ENCODE data around the gene MAP1LC3A. TPM values are rescaled to one million over a fixed set of nuclear protein-coding genes. Genes with fewer than 3 reads are reported as not detected.
A peak's percentile ranks its signal among the peaks of the same experiment; 100 is the strongest.

Gene MAP1LC3A
- total RNA-seq, 6 experiments from 2014 or later, result 14.4 to 39.6 (median 26.3) TPM

DNA sequence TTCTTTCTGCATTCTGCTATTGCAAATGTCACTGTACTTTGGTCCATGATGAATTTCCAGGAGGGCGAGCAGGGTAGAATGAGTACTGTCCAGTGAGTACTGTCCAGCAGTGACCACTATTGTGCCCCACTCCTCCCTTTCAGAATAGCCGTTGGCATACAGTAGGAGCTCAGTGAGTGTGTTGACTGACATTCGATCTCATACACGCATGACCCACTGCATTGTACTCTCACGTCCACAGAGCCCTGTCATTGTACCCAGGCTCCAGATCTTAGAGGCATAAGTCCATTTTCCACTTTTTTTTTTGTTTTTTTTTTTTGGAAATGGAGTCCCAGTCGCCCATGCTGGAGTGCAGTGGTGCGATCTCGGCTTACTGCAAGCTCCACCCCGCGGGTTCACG is 34.1 kb upstream of the MAP1LC3A start:
- intact Hi-C loops (cut with DNase I), result no loop called here
- Histone ChIP-seq H3K4me3 (no peak overlapping the region), H3K27me3 (no peaks in the 10 kb centered on the region), H3K36me3 (peaks cover 0 to 23% (median 10%) of the 10 kb centered on the region in 4 donors), H3K9me3 (no peaks in the 10 kb centered on the region), H3K4me1 (peaks cover 0 to 15% (median 6%) of the 10 kb centered on the region in 4 donors), H3K27ac (no peak overlapping the region)
- DNase-seq, result no peak
- no peak for ATAC-seq
- WGBS (ENCODE audit: insufficient coverage, low coverage, low lambda C conversion rate, missing lambda C conversion rate), result 94% methylated on average over 8 of the region's 11 CpGs
- TF ChIP-seq, protein P1, sequence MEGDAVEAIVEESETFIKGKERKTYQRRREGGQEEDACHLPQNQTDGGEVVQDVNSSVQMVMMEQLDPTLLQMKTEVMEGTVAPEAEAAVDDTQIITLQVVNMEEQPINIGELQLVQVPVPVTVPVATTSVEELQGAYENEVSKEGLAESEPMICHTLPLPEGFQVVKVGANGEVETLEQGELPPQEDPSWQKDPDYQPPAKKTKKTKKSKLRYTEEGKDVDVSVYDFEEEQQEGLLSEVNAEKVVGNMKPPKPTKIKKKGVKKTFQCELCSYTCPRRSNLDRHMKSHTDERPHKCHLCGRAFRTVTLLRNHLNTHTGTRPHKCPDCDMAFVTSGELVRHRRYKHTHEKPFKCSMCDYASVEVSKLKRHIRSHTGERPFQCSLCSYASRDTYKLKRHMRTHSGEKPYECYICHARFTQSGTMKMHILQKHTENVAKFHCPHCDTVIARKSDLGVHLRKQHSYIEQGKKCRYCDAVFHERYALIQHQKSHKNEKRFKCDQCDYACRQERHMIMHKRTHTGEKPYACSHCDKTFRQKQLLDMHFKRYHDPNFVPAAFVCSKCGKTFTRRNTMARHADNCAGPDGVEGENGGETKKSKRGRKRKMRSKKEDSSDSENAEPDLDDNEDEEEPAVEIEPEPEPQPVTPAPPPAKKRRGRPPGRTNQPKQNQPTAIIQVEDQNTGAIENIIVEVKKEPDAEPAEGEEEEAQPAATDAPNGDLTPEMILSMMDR (IDR thresholded peaks at IDR 0.05), result no peak

DNA sequence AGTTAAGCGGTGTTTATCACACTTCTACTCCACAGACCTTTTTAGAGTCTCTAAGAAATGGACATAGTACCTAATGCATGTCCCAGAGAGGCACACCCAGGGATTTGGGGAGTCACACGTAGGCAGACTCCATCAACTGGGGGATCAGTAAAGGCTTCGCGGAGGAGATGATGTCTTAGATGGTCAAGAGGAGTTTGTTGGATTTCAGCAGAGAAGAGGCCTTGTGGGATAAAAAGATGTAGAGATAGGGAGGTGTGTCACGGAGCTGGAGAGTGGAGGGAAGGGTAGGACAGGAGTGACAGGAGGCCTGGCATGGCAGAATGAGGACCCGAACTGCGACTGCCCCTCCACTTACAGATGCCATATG is 33.2 kb upstream of the MAP1LC3A start:
- H3K27ac ChIP-seq, result peak overlapping the region; percentile 13 to 36 (median 34)
- TF ChIP-seq, protein P1 (IDR thresholded peaks at IDR 0.05), result no peak
- no peak for TF ChIP-seq POLR2A (IDR thresholded peaks at IDR 0.05)
- WGBS (ENCODE audit: insufficient coverage, low coverage, low lambda C conversion rate, missing lambda C conversion rate), result 100% methylated on average over 4 of the region's 7 CpGs
- no peak for ATAC-seq
- peaks cover 0 to 29% (median 13%) of the 10 kb centered on the region in 4 donors for H3K36me3 ChIP-seq
- no peaks in the 10 kb centered on the region for H3K9me3 ChIP-seq
- intact Hi-C loops (cut with DNase I), result no loop called here
- H3K4me1 ChIP-seq, result peaks cover 0 to 15% (median 6%) of the 10 kb centered on the region in 4 donors
- H3K27me3 ChIP-seq, result no peaks in the 10 kb centered on the region
- no peak for DNase-seq
- H3K4me3 ChIP-seq, result no peak overlapping the region

DNA sequence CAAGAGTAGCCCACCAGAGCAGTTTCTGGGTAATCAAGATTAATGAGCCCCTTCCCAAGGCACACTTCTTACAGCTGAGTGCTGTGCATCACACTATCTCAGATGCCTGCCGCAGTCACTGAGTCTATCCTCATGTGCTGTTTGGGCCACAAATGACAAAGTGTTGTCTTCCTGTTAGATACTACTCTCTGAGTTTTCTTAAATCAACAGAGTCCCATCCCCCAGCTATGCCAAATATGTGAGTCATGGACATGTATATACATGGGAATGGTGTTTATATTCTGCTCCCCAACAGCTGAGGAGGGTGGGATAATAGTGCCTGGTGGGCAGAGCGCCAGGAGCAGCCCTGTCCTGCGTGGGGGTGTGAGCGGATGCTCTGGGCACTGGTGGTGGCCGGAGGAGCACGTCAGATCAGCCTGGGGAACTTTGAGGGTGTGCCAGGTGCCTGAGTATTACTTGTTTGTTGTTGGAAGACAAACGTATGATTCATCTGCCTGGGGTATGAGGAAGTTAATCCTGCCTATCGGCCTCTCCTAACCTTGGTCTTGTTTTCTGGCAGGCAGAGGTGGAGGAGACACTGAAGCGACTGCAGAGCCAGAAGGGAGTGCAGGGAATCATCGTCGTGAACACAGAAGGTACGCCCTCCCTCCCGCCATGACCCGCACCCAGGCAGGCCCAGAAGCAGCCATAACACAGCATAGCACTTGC is 32.7 kb upstream of the MAP1LC3A start:
- ATAC-seq (peak; percentile 74 to 87 (median 82)), DNase-seq (peak in 1 of 3 donors; percentile 85)
- H3K27me3 ChIP-seq, result no peaks in the 10 kb centered on the region
- WGBS (ENCODE audit: insufficient coverage, low coverage, low lambda C conversion rate, missing lambda C conversion rate), result 19% methylated on average over 5 of the region's 14 CpGs
- intact Hi-C loops (cut with DNase I), result no loop called here
- H3K36me3 ChIP-seq, result peaks cover 0 to 33% (median 13%) of the 10 kb centered on the region in 4 donors
- no peaks in the 10 kb centered on the region for H3K9me3 ChIP-seq
- H3K4me1 ChIP-seq, result peaks cover 0 to 15% (median 6%) of the 10 kb centered on the region in 4 donors
- no peak for TF ChIP-seq POLR2A (IDR thresholded peaks at IDR 0.05)
- TF ChIP-seq, protein P1 (IDR thresholded peaks at IDR 0.05), result no peak
- peak overlapping the region; percentile 13 to 36 (median 34) for H3K27ac ChIP-seq
- H3K4me3 ChIP-seq, result no peak overlapping the region

DNA sequence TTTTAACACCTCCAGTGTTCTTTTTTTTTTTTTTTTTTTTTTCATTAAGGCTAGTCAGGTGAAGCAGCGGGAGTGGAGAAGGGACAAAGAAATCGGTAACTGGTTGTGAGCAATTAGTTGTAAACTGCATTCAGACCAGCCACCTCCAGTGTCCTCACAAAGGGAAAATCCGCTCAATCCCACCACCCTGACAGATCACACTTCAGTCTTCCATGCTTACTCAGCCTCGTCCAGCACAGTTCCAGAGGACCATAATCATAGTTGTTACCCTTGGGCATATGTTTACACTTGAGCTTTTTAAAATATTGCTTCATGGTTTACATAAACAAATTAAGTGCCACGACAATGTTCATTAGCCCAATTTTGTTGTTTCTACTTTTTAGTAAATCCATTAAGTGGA is 32.1 kb upstream of the MAP1LC3A start:
- no peak overlapping the region for H3K4me3 ChIP-seq
- intact Hi-C loops (cut with DNase I), result no loop called here
- no peak for TF ChIP-seq POLR2A (IDR thresholded peaks at IDR 0.05)
- TF ChIP-seq, protein P1 (IDR thresholded peaks at IDR 0.05), result no peak
- peak overlapping the region in 1 of 3 donors; percentile 29 for H3K27ac ChIP-seq
- H3K4me1 ChIP-seq, result peaks cover 0 to 15% (median 6%) of the 10 kb centered on the region in 4 donors
- H3K9me3 ChIP-seq, result no peaks in the 10 kb centered on the region
- ATAC-seq (no peak), DNase-seq (no peak)
- H3K36me3 ChIP-seq, result peaks cover 0 to 33% (median 13%) of the 10 kb centered on the region in 4 donors
- H3K27me3 ChIP-seq, result no peaks in the 10 kb centered on the region
- 78% methylated on average over 5 of the region's 5 CpGs for WGBS (ENCODE audit: insufficient coverage, low coverage, low lambda C conversion rate, missing lambda C conversion rate)
